CD4-positive, CD25-positive, alpha-beta regulatory T cell (primary cell): ENCODE measurements around the gene TULP3. TPM values are rescaled to one million over a fixed set of nuclear protein-coding genes. Genes with fewer than 3 reads are reported as not detected.

Source experiments
- ATAC-seq, 2 donors: fragments of 150-1000 bp; cut with Tn5 transposase; one replicate each; pipeline ENCODE4 v1.10.0; 2021; ENCODE audit warnings: low read depth in 2 of 2, moderate number of reproducible peaks in 2 of 2, moderate library complexity in 1 of 2
- DNase-seq, 3 donors: peaks; one replicate each; pipeline versions ENCODE4 v3.0.0 to v3.0.0-alpha.2; 2012 to 2022; ENCODE audit warnings: mixed read lengths in 1 of 3
- H3K27ac ChIP-seq: one replicate; pipeline ENCODE4 v1.7.0; 2013; ENCODE audit warnings: mild to moderate bottlenecking, low read length; ENCODE audit not compliant: insufficient read depth, poor library complexity, severe bottlenecking
- H3K27me3 ChIP-seq: one replicate; pipeline ENCODE4 v1.7.0; 2013; ENCODE audit warnings: low read length; ENCODE audit not compliant: control insufficient read depth, insufficient read depth
- H3K36me3 ChIP-seq: one replicate; pipeline ENCODE4 v1.7.0; 2013; ENCODE audit warnings: mild to moderate bottlenecking, low read length, moderate library complexity; ENCODE audit not compliant: control insufficient read depth, insufficient read depth
- H3K4me1 ChIP-seq: 2 replicates; pipeline ENCODE4 v1.7.0; 2013; ENCODE audit warnings: mild to moderate bottlenecking, low read length; ENCODE audit not compliant: insufficient read depth, control insufficient read depth, poor library complexity, severe bottlenecking
- H3K4me3 ChIP-seq: one replicate; pipeline ENCODE4 v1.7.0; 2013; ENCODE audit warnings: low read depth, mild to moderate bottlenecking, low read length, moderate library complexity
- H3K9me3 ChIP-seq, 2 experiments: 1 replicate in 1 of 2; 2 replicates in 1 of 2; pipeline ENCODE4 v1.7.0; 2013; ENCODE audit warnings: low read length in 2 of 2, mild to moderate bottlenecking in 1 of 2, moderate library complexity in 1 of 2; ENCODE audit not compliant: control insufficient read depth in 2 of 2
- H3K27ac Mint-ChIP-seq, 3 donors: one replicate each; pipeline ENCODE4 v1.8.0; 2020 to 2022; ENCODE audit warnings: mild to moderate bottlenecking in 3 of 3, mixed read lengths in 3 of 3, moderate library complexity in 2 of 3
- H3K27me3 Mint-ChIP-seq: one replicate; pipeline ENCODE4 v1.8.0; 2022; ENCODE audit warnings: mild to moderate bottlenecking, mixed read lengths
- H3K36me3 Mint-ChIP-seq: one replicate; pipeline ENCODE4 v1.8.0; 2020; ENCODE audit warnings: mixed read lengths
- H3K4me1 Mint-ChIP-seq, 4 donors: one replicate each; pipeline ENCODE4 v1.8.0; 2020 to 2022; ENCODE audit warnings: mixed read lengths in 4 of 4, mild to moderate bottlenecking in 1 of 4
- H3K4me3 Mint-ChIP-seq, 4 donors: one replicate each; pipeline ENCODE4 v1.8.0; 2020 to 2022; ENCODE audit warnings: mild to moderate bottlenecking in 4 of 4, mixed read lengths in 4 of 4, moderate library complexity in 3 of 4
- H3K9me3 Mint-ChIP-seq, 7 donors: one replicate each; pipeline ENCODE4 v1.8.0; 2020 to 2022; ENCODE audit warnings: mixed read lengths in 7 of 7, mild to moderate bottlenecking in 3 of 7, moderate library complexity in 2 of 7
- polyA plus RNA-seq, 4 donors: library from polyadenylated mRNA; unstranded; fragments of 300-500 nt; fragmentation: Illumina TruSeq; gene quantifications; one replicate each; pipeline ENCODE4 v1.2.3, GENCODE V29; 2021
- total RNA-seq: library from RNA; stranded (reverse); gene quantifications from one replicate; pipeline ENCODE4 v1.2.3, GENCODE V29; 2022

The TULP3 gene
- total and polyA plus RNA-seq, 5 donors from 2014 or later: 2.4 to 7.7 (median 5.7) TPM

DNA sequence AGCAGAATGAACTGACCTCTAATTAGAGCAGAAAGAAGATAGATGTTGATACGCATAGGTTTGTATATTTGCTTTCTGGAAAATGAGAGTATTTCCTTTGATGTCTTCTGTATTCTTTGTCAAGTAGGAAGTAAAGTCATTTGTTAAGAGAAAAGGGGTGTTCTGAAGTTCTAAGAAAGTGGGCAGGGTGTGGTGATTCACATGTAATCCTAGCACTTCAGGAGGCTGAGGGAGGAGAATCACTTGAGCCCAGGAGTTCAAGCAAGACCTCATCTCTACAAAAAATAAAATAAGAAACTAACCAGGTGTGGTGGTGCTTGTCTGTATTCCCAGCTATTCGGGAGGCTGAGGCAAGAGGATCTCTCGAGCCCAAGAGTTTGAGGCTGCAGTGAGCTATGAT lies 10.8 kb upstream of the TULP3 start:
- peaks cover 24 to 54% (median 36%) of the 10 kb centered on the region in 4 donors for H3K4me1 Mint-ChIP-seq
- no peaks in the 10 kb centered on the region for H3K9me3 ChIP-seq
- peak; percentile 44 to 49 for ATAC-seq
- peak in 1 of 3 donors; percentile 88 for DNase-seq
- no peaks in the 10 kb centered on the region for H3K9me3 Mint-ChIP-seq
- peak overlapping the region in 2 of 3 donors; percentile 82 to 87 for H3K27ac Mint-ChIP-seq
- H3K4me3 Mint-ChIP-seq: peak overlapping the region; percentile 55 to 100 (median 78)
- peaks cover 4% of the 10 kb centered on the region for H3K36me3 ChIP-seq
- peaks cover 4% of the 10 kb centered on the region for H3K27me3 Mint-ChIP-seq
- no peaks in the 10 kb centered on the region for H3K27me3 ChIP-seq
- peak overlapping the region; percentile 60 for H3K4me3 ChIP-seq
- H3K27ac ChIP-seq: peak overlapping the region; percentile 33
- peaks cover 33% of the 10 kb centered on the region for H3K4me1 ChIP-seq
- H3K36me3 Mint-ChIP-seq: peaks cover 4% of the 10 kb centered on the region

DNA sequence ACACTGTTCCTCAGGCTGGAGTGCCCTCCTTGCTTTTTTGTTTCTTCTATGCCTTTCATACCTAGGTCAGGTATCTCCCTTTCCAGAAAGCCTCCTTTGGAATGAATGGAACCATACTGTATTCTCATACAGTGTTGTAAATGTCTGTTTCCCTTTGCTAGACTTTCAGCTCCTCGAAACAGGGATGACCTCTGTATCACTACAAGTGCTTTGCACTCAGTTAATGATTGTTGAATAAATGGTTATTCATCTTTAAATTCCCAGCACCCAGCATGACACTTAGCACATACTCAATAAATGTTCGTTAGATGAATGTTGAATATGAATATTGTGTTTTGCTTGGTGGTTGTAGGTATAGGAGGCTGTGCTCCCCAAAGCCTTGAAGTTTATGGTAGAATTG lies 5.9 kb upstream of the TULP3 start:
- H3K27ac Mint-ChIP-seq: peak overlapping the region; percentile 14 to 80 (median 48)
- H3K9me3 Mint-ChIP-seq: no peaks in the 10 kb centered on the region
- H3K36me3 ChIP-seq: peaks cover 17% of the 10 kb centered on the region
- no peaks in the 10 kb centered on the region for H3K27me3 Mint-ChIP-seq
- peaks cover 11 to 36% (median 18%) of the 10 kb centered on the region in 4 donors for H3K4me1 Mint-ChIP-seq
- no peak for DNase-seq
- H3K27me3 ChIP-seq: no peaks in the 10 kb centered on the region
- ATAC-seq: no peak
- H3K36me3 Mint-ChIP-seq: peaks cover 14% of the 10 kb centered on the region
- no peaks in the 10 kb centered on the region for H3K9me3 ChIP-seq
- H3K4me3 Mint-ChIP-seq: peak overlapping the region in 1 of 4 donors; percentile 86
- H3K4me1 ChIP-seq: peaks cover 4% of the 10 kb centered on the region
- no peak overlapping the region for H3K4me3 ChIP-seq
- H3K27ac ChIP-seq: no peak overlapping the region

DNA sequence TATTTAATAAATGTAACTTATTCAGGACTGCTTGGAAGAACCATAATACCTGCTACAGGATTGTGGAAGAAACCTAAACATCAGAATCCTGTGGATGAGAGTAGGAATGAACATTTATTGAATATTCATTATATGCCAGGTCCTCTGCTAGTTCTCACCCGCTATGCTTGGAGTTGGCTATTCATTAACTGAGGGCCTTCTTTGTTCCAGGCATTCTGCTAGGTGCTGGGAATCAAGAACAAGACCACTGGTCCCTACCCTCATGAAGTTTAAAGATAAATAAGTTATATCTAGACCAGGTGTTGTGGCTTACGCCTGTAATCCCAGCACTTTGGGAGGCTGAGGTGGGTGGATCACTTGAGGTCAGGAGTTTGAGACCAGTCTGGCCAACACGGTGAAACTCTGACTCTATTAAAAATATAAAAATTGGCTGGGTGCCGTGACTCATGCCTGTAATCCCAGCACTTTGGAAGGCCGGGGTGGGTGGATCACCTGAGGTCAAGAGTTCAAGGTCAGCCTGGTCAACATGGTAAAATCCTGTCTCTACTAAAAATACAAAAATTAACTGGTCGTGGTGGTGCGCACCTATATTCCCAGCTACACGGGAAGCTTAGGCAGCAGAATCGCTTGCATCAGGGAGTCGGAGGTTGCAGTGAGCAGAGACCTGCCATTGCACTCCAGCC lies 3.8 kb upstream of the TULP3 start:
- peaks cover 17% of the 10 kb centered on the region for H3K4me1 ChIP-seq
- peaks cover 18% of the 10 kb centered on the region for H3K36me3 Mint-ChIP-seq

GRCh38 chr12:2890001-2890387 lies 697 bp upstream of the TULP3 start:
- H3K27me3 ChIP-seq: no peaks in the 10 kb centered on the region
- H3K27ac ChIP-seq: peak overlapping the region; percentile 76
- Mint-ChIP-seq H3K27ac (peak overlapping the region; percentile 95 to 98 (median 96)), H3K9me3 (no peaks in the 10 kb centered on the region), H3K4me1 (peaks cover 16 to 39% (median 21%) of the 10 kb centered on the region in 4 donors), H3K27me3 (no peaks in the 10 kb centered on the region), H3K36me3 (peaks cover 12% of the 10 kb centered on the region), H3K4me3 (peak overlapping the region; percentile 92 to 98 (median 97))
- no peaks in the 10 kb centered on the region for H3K9me3 ChIP-seq
- peaks cover 20% of the 10 kb centered on the region for H3K4me1 ChIP-seq
- H3K36me3 ChIP-seq: peaks cover 12% of the 10 kb centered on the region
- no peak for DNase-seq
- peak overlapping the region; percentile 75 for H3K4me3 ChIP-seq
- no peak for ATAC-seq

More for the DNA sequence above, 3.8 kb upstream of the TULP3 start:
- ATAC-seq: no peak
- Mint-ChIP-seq H3K9me3 (no peaks in the 10 kb centered on the region), H3K27ac (no peak overlapping the region), H3K27me3 (no peaks in the 10 kb centered on the region), H3K4me1 (peaks cover 18 to 43% (median 20%) of the 10 kb centered on the region in 4 donors), H3K4me3 (peak overlapping the region in 1 of 4 donors; percentile 10)
- Histone ChIP-seq H3K27ac (no peak overlapping the region), H3K4me3 (no peak overlapping the region), H3K36me3 (peaks cover 15% of the 10 kb centered on the region), H3K9me3 (no peaks in the 10 kb centered on the region), H3K27me3 (no peaks in the 10 kb centered on the region)
- no peak for DNase-seq

GRCh38 chr12:2891240-2892053 lies 756 bp downstream of the TULP3 start:
- no peaks in the 10 kb centered on the region for H3K27me3 Mint-ChIP-seq
- ATAC-seq: no peak
- peak overlapping the region; percentile 62 for H3K4me3 ChIP-seq

DNA sequence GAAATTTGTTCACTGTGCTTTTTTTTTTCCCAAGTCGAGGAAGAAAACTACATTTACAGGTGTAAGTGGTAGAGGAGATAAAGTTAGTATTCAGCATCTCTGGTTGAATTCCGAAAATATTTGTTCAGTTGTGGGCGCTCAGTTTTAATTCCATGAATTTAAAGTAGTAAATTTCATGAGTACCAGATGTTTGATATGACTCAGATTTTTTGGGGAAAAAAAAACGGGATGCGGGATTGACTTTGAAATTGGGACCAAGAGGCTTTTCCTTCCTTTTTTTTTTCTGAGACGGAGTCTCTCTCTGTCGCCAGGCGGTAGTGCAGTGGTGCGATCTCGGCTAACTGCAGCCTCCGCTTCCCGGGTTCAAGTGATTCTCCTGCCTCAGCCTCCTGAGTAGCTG lies 1.6 kb downstream of the TULP3 start:
- Histone ChIP-seq H3K27me3 (no peaks in the 10 kb centered on the region), H3K4me1 (peaks cover 20% of the 10 kb centered on the region), H3K27ac (no peak overlapping the region), H3K36me3 (no peaks in the 10 kb centered on the region), H3K4me3 (no peak overlapping the region), H3K9me3 (no peaks in the 10 kb centered on the region)
- H3K9me3 Mint-ChIP-seq: no peaks in the 10 kb centered on the region
- H3K4me1 Mint-ChIP-seq: peaks cover 14 to 38% (median 25%) of the 10 kb centered on the region in 4 donors
- ATAC-seq: no peak
- H3K4me3 Mint-ChIP-seq: peak overlapping the region; percentile 63 to 98 (median 97)
- H3K36me3 Mint-ChIP-seq: peaks cover 4% of the 10 kb centered on the region
- DNase-seq: no peak
- no peaks in the 10 kb centered on the region for H3K27me3 Mint-ChIP-seq
- H3K27ac Mint-ChIP-seq: peak overlapping the region in 2 of 3 donors; percentile 32 to 96

More at GRCh38 chr12:2891240-2892053, 756 bp downstream of the TULP3 start:
- H3K27ac ChIP-seq: peak overlapping the region; percentile 76
- peaks cover 5% of the 10 kb centered on the region for H3K36me3 ChIP-seq
- no peaks in the 10 kb centered on the region for H3K9me3 Mint-ChIP-seq
- peak overlapping the region; percentile 85 to 96 (median 95) for H3K27ac Mint-ChIP-seq
- no peaks in the 10 kb centered on the region for H3K9me3 ChIP-seq
- no peaks in the 10 kb centered on the region for H3K27me3 ChIP-seq
- no peak for DNase-seq
- peak overlapping the region; percentile 92 to 98 (median 97) for H3K4me3 Mint-ChIP-seq
- peaks cover 20% of the 10 kb centered on the region for H3K4me1 ChIP-seq
- H3K4me1 Mint-ChIP-seq: peaks cover 14 to 38% (median 24%) of the 10 kb centered on the region in 4 donors
- H3K36me3 Mint-ChIP-seq: peaks cover 4% of the 10 kb centered on the region

DNA sequence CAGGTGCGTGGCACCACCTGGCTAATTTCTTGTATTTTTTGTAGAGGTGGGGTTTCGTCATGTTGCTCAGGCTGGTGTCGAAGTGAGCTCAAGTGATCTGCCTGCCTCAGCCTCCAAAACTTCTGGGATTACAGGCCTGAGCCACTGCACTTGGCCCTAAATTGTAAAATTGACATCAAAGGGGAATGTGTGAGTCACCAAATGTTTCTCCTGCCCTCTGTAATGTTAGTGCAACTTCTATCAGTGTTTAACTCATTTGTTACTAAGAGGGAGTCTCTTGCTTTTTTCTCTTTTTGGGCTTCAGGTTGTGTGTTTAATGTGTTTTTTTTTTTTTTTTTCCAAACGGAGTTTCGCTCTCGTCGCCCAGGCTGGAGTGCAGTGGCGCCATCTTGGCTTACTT lies 2.3 kb downstream of the TULP3 start:
- Mint-ChIP-seq H3K27ac (no peak overlapping the region), H3K4me1 (peaks cover 14 to 38% (median 25%) of the 10 kb centered on the region in 4 donors), H3K9me3 (no peaks in the 10 kb centered on the region), H3K4me3 (peak overlapping the region; percentile 73 to 82 (median 79)), H3K36me3 (peaks cover 4% of the 10 kb centered on the region), H3K27me3 (no peaks in the 10 kb centered on the region)
- ATAC-seq (no peak), DNase-seq (no peak)
- no peaks in the 10 kb centered on the region for H3K27me3 ChIP-seq
- H3K36me3 ChIP-seq: no peaks in the 10 kb centered on the region
- no peak overlapping the region for H3K4me3 ChIP-seq
- H3K9me3 ChIP-seq: no peaks in the 10 kb centered on the region
- H3K4me1 ChIP-seq: peaks cover 20% of the 10 kb centered on the region
- H3K27ac ChIP-seq: no peak overlapping the region
